SKM-1 treated with dmso at 0.1 percent for 144 hours (cell line): Measurements from ENCODE around the gene KIAA2012.
A peak's percentile ranks its signal among the peaks of the same experiment; 100 is the strongest.

Source experiments
- DNase-seq: peaks from one replicate; lab custom pipeline; 2025; ENCODE audit not compliant: unreplicated experiment; lab: John Stamatoyannopoulos, UW

KIAA2012 gene

DNA sequence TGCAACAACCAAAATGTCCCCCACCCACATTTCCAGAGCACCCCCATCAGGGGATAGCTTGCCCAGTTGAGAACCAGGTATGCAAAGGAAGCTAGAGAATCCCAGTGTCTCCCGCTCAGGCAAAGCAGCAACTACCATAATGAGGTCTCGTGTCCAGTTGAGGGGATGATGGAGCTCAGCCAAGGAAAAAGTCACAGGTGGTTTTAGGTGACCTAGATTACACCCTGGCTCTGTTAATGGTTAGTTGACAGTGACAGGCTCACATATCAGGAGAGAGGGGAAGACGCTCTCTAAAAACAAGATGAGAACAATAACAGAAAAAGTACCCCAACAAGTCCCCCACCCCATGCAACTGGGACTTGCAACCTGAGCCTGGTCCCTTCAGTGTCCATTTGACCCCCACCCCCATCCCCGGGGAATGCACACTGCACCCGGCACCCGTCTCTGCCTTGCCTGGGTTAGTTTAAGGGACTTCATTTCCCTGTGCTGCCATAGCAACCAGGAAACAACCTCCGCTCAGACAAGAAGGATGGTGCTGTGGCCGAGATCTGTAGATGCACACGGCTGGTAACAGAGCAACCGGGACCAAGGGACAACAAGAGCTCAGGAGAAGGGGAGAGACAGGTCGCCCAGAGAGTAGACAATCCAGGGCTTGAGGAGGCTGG lies at the start of gene KIAA2012:
KIAA2012 (plus strand) TSS at position 519 of the 665 bp plus-strand sequence. CDS start 373 bp downstream, outside the sequence.
- DNase-seq: no peak

DNA sequence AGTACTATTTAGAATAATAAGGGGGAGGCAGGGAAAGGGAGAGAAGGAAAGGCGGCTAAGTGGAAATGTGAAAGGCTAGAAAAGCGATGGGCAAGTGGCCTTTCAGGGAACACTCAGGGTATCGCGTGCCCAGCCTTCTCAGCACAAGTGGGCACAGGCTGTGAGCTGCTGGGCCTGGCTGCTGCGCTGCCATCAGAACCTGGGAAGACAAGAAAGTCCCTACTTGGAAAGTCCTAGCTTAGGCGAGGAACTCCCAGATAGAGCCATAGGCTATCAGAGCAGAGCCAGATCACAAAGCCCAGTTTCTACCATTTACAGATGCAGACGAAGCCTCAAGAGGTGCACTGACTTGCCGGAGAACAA lies 49.2 kb upstream of the KIAA2012 start:
- no peak for DNase-seq

DNA sequence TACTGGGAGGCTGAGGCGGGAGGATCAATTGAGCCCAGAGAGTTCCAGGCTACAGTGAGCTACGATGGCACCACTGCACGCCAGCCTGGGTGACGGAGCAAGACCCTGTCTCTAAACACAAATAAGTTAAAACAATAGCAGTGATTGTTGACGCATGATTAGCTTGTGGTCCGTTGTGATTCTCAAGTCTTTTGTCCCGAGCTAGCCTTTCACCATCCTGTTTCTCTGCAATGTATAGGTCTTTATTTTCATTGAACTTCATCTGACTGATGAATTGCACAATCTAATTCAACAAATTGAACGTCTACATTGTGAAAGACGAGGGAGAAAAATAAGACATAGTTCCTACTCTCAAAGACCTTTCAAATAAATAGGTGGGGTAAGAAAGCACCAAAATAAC lies 48.2 kb upstream of the KIAA2012 start:
- no peak for DNase-seq

GRCh38 chr2:202025816-202026215 lies 47.2 kb upstream of the KIAA2012 start:
- DNase-seq: no peak

- no peak for DNase-seq
These were observed 46.5 kb upstream of the KIAA2012 start for GRCh38 chr2:202026507-202026906.

- DNase-seq: no peak
These were observed 42.4 kb upstream of the KIAA2012 start for GRCh38 chr2:202030691-202031090.

DNA sequence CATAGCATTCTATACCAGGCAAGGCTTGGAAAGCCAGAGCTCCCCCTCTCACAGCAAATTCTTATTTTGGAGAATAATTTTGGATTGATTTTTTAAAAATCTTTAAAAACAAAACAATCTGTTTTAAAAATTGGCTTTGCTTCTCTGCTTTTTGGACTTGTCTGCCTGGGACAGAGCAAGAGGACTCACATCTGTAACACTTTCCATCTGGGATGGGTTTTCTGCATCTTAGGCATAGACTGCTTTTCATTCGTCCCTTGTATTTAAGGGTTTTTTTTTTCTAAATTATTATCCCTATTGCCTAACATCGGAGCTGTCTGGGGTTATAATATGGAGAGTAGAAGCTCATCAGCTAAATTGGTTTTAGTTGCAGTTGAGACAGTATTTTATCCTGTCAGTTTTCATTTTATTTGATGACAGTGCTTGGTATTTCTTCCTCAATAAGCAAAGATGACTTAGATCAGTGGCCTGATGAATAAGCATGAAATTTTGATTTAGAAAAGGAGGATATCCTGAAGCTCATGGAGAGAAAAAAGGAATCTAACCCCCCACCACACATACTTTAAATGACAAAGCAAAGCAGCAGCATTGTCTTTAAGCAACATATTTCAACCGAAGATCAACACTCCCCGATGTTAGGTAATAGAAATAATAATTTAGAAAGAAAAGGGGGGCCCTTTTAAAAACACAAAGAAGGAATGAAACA lies 41.7 kb upstream of the KIAA2012 start:
- no peak for DNase-seq

GRCh38 chr2:202032846-202033316 lies 40.2 kb upstream of the KIAA2012 start:
- DNase-seq: peak; percentile 58

GRCh38 chr2:202033317-202034248 lies 39.5 kb upstream of the KIAA2012 start, which contains the start of gene FZD7:
FZD7 (plus strand) TSS chr2:202033855; CDS start chr2:202034648, 793 bp downstream.
- peak; percentile 79 for DNase-seq

GRCh38 chr2:202034249-202035088 lies 38.6 kb upstream of the KIAA2012 start:
- DNase-seq: no peak

DNA sequence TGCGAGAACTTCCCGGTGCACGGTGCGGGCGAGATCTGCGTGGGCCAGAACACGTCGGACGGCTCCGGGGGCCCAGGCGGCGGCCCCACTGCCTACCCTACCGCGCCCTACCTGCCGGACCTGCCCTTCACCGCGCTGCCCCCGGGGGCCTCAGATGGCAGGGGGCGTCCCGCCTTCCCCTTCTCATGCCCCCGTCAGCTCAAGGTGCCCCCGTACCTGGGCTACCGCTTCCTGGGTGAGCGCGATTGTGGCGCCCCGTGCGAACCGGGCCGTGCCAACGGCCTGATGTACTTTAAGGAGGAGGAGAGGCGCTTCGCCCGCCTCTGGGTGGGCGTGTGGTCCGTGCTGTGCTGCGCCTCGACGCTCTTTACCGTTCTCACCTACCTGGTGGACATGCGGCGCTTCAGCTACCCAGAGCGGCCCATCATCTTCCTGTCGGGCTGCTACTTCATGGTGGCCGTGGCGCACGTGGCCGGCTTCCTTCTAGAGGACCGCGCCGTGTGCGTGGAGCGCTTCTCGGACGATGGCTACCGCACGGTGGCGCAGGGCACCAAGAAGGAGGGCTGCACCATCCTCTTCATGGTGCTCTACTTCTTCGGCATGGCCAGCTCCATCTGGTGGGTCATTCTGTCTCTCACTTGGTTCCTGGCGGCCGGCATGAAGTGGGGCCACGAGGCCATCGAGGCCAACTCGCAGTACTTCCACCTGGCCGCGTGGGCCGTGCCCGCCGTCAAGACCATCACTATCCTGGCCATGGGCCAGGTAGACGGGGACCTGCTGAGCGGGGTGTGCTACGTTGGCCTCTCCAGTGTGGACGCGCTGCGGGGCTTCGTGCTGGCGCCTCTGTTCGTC lies 37.7 kb upstream of the KIAA2012 start:
- no peak for DNase-seq

DNA sequence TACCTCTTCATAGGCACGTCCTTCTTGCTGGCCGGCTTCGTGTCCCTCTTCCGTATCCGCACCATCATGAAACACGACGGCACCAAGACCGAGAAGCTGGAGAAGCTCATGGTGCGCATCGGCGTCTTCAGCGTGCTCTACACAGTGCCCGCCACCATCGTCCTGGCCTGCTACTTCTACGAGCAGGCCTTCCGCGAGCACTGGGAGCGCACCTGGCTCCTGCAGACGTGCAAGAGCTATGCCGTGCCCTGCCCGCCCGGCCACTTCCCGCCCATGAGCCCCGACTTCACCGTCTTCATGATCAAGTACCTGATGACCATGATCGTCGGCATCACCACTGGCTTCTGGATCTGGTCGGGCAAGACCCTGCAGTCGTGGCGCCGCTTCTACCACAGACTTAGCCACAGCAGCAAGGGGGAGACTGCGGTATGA lies 37.1 kb upstream of the KIAA2012 start:
- DNase-seq: no peak

DNA sequence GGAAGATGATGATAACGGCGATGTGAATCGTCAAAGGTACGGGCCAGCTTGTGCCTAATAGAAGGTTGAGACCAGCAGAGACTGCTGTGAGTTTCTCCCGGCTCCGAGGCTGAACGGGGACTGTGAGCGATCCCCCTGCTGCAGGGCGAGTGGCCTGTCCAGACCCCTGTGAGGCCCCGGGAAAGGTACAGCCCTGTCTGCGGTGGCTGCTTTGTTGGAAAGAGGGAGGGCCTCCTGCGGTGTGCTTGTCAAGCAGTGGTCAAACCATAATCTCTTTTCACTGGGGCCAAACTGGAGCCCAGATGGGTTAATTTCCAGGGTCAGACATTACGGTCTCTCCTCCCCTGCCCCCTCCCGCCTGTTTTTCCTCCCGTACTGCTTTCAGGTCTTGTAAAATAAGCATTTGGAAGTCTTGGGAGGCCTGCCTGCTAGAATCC lies 36.4 kb upstream of the KIAA2012 start:
- DNase-seq: no peak

GRCh38 chr2:202037086-202037485 lies 36.0 kb upstream of the KIAA2012 start:
- DNase-seq: no peak

- no peak for DNase-seq
These were observed 34.4 kb upstream of the KIAA2012 start for GRCh38 chr2:202038471-202039277.

GRCh38 chr2:202039278-202040078 lies 33.6 kb upstream of the KIAA2012 start:
- DNase-seq: no peak

GRCh38 chr2:202040079-202040844 lies 32.8 kb upstream of the KIAA2012 start:
- no peak for DNase-seq
